Measurements from ENCODE around the gene MFN2.

The MFN2 gene

GRCh38 chr1:11960715-11961114, 19.5 kb upstream of the MFN2 start:
- peak; percentile 15 for DNase-seq

GRCh38 chr1:11961230-11961629, 19.0 kb upstream of the MFN2 start:
- DNase-seq, result no peak

GRCh38 chr1:11963622-11964021, 16.6 kb upstream of the MFN2 start:
- no peak for DNase-seq

- no peak for DNase-seq
Observed at GRCh38 chr1:11964656-11965055, 15.6 kb upstream of the MFN2 start.

- DNase-seq, result peak; percentile 36
Observed at GRCh38 chr1:11967028-11967547, 13.2 kb upstream of the MFN2 start.

GRCh38 chr1:11970441-11971185, 9.6 kb upstream of the MFN2 start:
- DNase-seq, result no peak

GRCh38 chr1:11977625-11978024, 2.6 kb upstream of the MFN2 start:
- no peak for DNase-seq

- DNase-seq, result no peak
Observed at GRCh38 chr1:11978301-11978700, 1.9 kb upstream of the MFN2 start.

GRCh38 chr1:11979028-11979850, 1.0 kb upstream of the MFN2 start:
- DNase-seq, result no peak

GRCh38 chr1:11980676-11980972, 380 bp downstream of the MFN2 start:
- no peak for DNase-seq

- DNase-seq, result no peak
Observed at GRCh38 chr1:11981378-11982009, 1.2 kb downstream of the MFN2 start.

- no peak for DNase-seq
Observed at GRCh38 chr1:11982010-11982392, 1.8 kb downstream of the MFN2 start.

GRCh38 chr1:11984121-11984520, 3.9 kb downstream of the MFN2 start:
- DNase-seq, result no peak

- DNase-seq, result no peak
Observed at GRCh38 chr1:11984576-11984975, 4.3 kb downstream of the MFN2 start.

GRCh38 chr1:11985171-11985570, 4.9 kb downstream of the MFN2 start:
- DNase-seq, result no peak

- no peak for DNase-seq
Observed at GRCh38 chr1:11985851-11986250, 5.6 kb downstream of the MFN2 start.

GRCh38 chr1:11989669-11990068, 9.4 kb downstream of the MFN2 start:
- no peak for DNase-seq

GRCh38 chr1:11990303-11991032, 10.2 kb downstream of the MFN2 start:
- no peak for DNase-seq

- no peak for DNase-seq
Observed at GRCh38 chr1:11991969-11992676, 11.9 kb downstream of the MFN2 start.

- no peak for DNase-seq
Observed at GRCh38 chr1:11997081-11997850, 17.0 kb downstream of the MFN2 start.

- DNase-seq, result no peak
Observed at GRCh38 chr1:11998636-11999035, 18.4 kb downstream of the MFN2 start.

GRCh38 chr1:11999236-11999635, 19.0 kb downstream of the MFN2 start:
- DNase-seq, result no peak

Measured in GDM1 (cell line).